NCI-H1436 (cell line): Measurements from ENCODE around the gene EPB41L4A.
"Not testable (repeated sequence)": the region's sequence is repeated elsewhere in the genome, so short reads cannot be mapped to it uniquely, and the experiment has no call there.

ENCODE experiments used
- DNase-seq: peaks from one replicate; lab custom pipeline; 2025; lab: John Stamatoyannopoulos, UW

Gene EPB41L4A

DNA sequence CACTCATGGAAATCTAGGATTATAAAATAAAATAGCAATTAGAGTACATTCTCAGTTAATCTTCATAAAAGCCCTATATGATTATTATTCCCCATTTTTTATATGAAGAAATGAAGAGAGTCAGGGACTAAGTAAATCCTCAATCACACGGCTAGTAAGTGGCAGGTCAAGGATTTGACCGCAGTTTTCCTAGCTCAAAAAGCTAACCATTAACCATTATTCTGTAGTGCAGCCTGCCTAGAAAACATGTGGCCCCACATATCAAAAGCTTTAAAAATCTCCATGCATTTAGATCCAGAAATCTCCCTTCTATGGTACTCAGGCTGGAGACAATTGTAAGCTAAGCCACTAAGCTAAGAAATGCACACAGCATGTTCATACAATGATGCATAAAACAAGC lies 21.4 kb downstream of the EPB41L4A start:
- no peak for DNase-seq

GRCh38 chr5:112396430-112396829 lies 22.6 kb downstream of the EPB41L4A start:
- no peak for DNase-seq

DNA sequence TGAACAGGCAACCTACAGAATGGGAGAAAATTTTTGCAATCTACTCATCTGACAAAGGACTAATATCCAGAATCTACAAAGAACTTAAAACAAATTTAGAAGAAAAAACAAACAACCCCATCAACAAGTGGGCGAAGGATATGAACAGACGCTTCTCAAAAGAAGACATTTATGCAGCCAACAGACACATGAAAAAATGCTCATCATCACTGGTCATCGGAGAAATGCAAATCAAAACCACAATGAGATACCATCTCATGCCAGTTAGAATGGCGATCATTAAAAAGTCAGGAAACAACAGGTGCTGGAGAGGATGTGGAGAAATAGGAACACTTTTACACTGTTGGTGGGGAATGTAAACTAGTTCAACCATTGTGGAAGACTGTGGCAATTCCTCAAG lies 23.8 kb downstream of the EPB41L4A start:
- DNase-seq, result not testable (repeated sequence)

GRCh38 chr5:112390327-112390726 lies 28.8 kb downstream of the EPB41L4A start:
- DNase-seq, result no peak

GRCh38 chr5:112388739-112389138 lies 30.3 kb downstream of the EPB41L4A start:
- no peak for DNase-seq

DNA sequence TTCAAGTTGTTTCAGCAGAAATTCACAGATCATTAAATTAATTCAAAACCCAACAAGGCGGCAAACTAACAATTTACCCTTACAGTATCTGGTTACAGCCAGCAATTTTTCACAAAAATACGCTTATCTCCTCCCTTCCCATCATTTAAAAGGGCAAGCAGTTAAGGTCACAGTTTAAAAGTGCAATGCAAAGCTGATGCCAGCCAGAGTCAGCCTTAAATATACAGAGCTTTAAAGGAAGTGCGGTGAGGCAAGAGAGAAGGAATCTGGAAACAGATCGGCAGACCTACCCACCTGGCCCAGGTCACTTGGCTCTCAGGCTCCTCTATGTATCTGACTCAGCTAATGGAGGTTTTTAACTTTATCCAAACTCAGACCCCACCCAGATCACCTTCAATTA lies 31.0 kb downstream of the EPB41L4A start:
- DNase-seq, result no peak

DNA sequence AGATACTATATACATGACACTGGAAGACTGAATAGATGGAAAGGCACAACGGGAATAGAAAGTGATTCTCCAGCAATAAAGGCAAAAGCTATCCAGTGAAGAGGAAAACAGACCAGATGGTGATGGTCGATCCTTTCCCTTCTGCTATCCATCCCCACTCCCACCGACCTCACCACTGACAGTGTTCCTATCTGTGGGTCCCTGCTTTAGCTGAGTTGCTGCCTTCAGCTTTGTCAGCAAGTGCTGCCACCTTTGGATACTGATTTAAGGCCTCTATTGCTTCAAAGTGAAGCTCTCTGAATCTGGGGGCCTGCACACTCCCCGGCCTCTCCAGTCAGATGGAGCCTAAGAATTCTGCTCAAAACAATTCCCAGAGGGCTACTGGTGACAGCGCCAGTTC lies 32.3 kb downstream of the EPB41L4A start:
- no peak for DNase-seq

DNA sequence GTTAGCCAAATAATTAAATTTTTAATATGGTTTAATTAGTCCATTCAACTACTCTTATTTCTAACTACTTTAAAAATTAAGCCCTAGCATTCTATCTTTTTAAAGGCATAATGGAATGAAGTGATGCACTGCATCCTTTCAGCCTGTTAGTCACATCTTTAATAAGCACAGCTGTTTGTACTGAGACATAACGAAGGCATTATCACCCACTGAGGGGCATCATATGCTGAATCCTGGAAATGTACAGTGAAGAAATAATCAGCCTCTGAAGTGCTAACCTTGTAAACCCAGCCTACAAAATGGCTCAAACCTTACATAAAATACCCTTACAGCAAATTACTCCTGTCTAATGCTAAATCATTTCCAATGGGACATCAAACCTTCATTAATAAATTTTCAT lies 33.1 kb downstream of the EPB41L4A start:
- no peak for DNase-seq

- DNase-seq, result no peak
Observed at GRCh38 chr5:112385566-112385965, 33.5 kb downstream of the EPB41L4A start.

DNA sequence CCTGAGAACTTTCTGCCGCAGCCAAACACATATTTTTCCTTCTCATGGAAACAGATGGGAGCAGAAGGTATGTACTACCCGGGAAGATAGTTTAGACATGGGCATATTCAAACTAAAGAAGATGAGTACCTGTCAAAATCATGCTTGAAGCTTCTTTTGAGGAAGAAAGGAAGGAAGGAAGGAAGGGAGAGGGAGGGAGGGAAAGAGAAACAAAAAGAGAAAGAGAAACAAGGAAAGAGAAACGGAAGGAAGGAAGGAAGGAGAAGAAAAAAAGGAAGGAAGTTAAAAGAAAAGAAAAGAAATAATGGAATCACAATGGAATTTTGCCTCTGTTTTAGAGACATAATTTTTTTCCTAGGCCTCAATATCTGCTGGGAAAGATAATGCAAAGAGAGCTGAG lies 34.6 kb downstream of the EPB41L4A start:
- no peak for DNase-seq

GRCh38 chr5:112382886-112383285 lies 36.2 kb downstream of the EPB41L4A start:
- no peak for DNase-seq

DNA sequence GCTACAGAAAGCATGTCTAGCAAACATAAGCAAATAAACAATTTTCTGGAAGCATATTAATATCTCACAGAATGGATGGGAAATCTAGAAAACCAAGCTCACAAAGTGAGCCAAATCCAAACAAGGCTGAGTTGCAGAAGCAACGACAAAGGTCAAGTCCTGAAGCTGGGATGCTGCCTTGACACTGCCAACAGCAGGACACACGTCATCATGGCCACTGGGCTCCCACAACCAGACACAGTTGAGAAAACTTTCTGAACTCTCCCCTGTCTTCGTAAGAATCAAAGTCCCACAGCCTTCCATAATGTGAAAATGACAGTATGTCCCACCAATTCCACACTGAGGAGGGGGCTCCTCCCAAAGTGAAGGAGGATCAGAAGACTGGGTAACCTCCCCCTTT lies 37.6 kb downstream of the EPB41L4A start:
- no peak for DNase-seq

DNA sequence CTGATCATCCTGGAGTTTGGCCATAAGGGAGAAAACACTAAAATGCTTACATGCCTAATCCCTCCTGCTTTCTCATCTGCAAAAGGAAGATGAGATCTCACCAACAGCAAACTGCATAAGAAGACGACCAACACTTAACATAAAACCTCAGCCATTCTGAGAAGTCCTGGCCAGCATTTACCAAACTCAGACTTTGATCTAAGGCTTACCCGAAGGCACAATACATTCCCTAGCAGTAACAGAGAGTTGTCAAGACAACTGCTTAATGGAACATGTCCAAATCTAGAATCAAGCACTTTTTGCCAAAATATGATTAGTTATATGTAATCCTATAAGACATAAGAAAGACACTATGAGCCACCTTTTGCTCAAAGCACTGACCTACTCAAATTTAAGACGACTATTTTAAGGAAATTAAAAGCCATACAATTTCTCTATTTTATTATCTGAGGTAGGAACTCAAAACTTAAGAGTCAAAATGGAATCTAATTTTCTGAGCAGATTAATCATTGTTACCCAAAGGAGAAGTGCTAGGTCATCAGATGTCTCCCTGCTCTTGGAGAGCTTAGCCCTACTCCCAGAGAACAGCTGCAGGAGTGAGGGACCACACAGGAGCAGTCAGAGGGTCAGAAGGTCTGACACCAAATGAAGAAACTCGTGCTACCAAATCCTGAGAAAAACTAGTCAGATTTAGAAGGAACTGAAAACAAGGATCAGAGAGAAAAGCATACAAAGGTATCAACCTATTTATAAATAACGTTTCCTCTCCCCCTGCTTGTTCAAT lies 39.3 kb downstream of the EPB41L4A start:
- DNase-seq, result no peak

DNA sequence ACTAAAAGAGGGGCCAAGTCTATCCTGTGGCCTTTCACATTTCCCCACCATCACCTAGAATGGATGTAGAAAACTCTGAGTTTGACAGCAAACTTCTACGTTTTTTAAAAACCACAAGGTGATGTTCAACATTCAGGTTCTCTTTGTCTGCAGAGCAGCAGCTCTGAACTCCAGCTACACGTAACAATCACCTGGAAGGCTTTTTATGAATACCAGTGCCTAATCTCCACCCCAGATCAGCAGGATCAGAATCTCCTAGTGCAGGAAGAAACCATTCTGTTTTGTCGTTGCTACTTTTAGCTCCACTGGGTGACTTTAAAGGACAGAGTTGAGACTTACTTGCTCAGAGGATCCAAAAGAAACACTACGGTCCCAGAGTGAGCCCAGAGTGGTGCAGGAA lies 44.3 kb downstream of the EPB41L4A start:
- no peak for DNase-seq

DNA sequence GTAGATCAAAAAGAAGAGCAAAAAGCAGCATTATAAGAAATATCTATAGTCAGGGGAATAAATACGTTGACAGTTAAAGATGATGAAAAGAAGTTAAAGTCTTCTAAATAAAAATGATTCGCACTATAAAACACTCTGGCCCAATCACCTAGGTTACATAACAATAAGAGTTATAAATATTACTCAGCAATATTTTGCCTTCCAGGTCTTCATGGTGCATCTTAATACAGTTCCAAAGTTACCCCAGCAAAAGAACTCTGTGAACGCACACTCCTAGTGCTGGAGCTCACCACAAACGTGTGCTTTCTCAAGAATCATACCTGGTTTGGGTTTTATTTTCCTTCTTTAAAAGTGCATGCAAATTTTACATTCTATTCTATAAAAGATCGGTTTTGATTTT lies 44.7 kb downstream of the EPB41L4A start:
- DNase-seq, result no peak

DNA sequence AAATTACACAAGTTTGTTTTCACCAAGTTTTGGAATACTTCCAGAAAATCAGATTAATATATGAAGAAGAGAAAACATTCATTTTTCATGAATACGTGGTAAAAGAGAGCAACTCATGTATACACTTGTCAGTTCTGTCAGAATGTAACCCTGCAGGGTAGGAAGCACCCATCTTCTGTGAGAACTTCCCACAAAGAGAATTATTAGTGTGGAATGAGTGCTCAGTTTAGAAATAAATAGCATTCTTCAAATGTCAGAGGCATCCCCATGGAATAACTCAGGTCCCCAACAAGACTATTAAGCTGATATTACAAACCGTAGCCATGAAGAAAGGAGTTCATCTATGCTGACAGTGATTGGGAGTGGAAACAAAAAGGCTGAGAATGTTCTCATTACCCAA lies 45.2 kb downstream of the EPB41L4A start:
- DNase-seq, result no peak

GRCh38 chr5:112372543-112372942 lies 46.5 kb downstream of the EPB41L4A start:
- DNase-seq, result no peak

- no peak for DNase-seq
Observed at GRCh38 chr5:112371067-112371466, 48.0 kb downstream of the EPB41L4A start.

GRCh38 chr5:112367400-112367799 lies 51.7 kb downstream of the EPB41L4A start:
- no peak for DNase-seq

DNA sequence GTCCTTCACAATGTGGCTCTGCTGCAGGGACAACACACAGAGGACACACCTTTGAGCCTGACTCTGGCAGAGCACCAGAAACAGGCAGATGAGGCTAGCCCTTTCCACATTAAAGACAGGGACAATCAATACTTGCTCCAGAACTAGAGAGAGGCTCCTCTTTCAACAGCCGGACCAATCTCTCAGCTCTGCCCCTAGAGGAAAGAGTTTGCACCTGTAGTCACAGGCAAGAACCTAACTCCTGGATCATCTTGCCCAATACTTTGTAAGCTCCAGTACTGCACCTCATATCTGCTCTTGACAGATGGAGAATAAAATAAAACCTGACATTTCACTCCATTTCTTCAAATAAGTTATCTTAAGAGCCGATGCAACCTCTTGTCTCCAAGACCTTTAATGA lies 52.1 kb downstream of the EPB41L4A start:
- no peak for DNase-seq

- DNase-seq, result not testable (repeated sequence)
Observed at GRCh38 chr5:112360740-112361139, 58.3 kb downstream of the EPB41L4A start.

GRCh38 chr5:112356178-112356956 lies 62.7 kb downstream of the EPB41L4A start:
- no peak for DNase-seq

GRCh38 chr5:112355058-112355685 lies 63.9 kb downstream of the EPB41L4A start:
- DNase-seq, result no peak
